SJSA1 (cell line): Measurements from ENCODE around the gene KCNS3. TPM values are rescaled to one million over a fixed set of nuclear protein-coding genes. Genes with fewer than 3 reads are reported as not detected.

Source experiments
- DNase-seq, 2 experiments: peaks; one replicate each; pipeline ENCODE4 v3.0.0-alpha.2; 2015 to 2020; ENCODE audit warnings: low spot score in 2 of 2, low read depth in 1 of 2
- H3K27ac ChIP-seq: fragments of 250-450 bp; sonication (Bioruptor Pico); 2 replicates; pipeline ENCODE4 v1.5.1; 2020; ENCODE audit warnings: mild to moderate bottlenecking, moderate library complexity
- H3K27me3 ChIP-seq: fragments of 250-450 bp; sonication (Bioruptor Pico); replicated peaks from 2 replicates; pipeline ENCODE4 v1.5.1; 2020; ENCODE audit warnings: mild to moderate bottlenecking, moderate library complexity
- H3K36me3 ChIP-seq: fragments of 250-450 bp; sonication (Bioruptor Pico); 2 replicates; pipeline ENCODE4 v1.5.1; 2020; ENCODE audit warnings: mild to moderate bottlenecking
- H3K4me1 ChIP-seq: fragments of 250-450 bp; sonication (Bioruptor Pico); replicated peaks from 2 replicates; pipeline ENCODE4 v1.6.1; 2021; ENCODE audit warnings: mild to moderate bottlenecking
- H3K4me3 ChIP-seq: fragments of 250-450 bp; sonication (Bioruptor Pico); 2 replicates; pipeline ENCODE4 v1.5.1; 2020; ENCODE audit warnings: mild to moderate bottlenecking
- H3K9me3 ChIP-seq: fragments of 250-450 bp; sonication (Bioruptor Pico); replicated peaks from 2 replicates; pipeline ENCODE4 v1.5.1; 2020; ENCODE audit warnings: mild to moderate bottlenecking
- total RNA-seq: library from RNA; depleted of rRNA; stranded (reverse); fragments of >200 nt; shearing (Covaris generic); gene quantifications from 2 replicates; pipeline ENCODE4 v1.2.3, GENCODE V29; 2014

Gene KCNS3
- total RNA-seq, 1 experiment from 2014 or later, result 35.6 TPM

- DNase-seq, result no peak
- no peaks in the 10 kb centered on the region for H3K4me1 ChIP-seq
- no peaks in the 10 kb centered on the region for H3K36me3 ChIP-seq
- no peak overlapping the region for H3K27ac ChIP-seq
- no peak overlapping the region for H3K4me3 ChIP-seq
- no peaks in the 10 kb centered on the region for H3K9me3 ChIP-seq
- H3K27me3 ChIP-seq, result no peaks in the 10 kb centered on the region
These were observed 16.1 kb downstream of the KCNS3 start for GRCh38 chr2:17894556-17894955.

- Histone ChIP-seq H3K9me3 (no peaks in the 10 kb centered on the region), H3K27me3 (no peaks in the 10 kb centered on the region), H3K36me3 (no peaks in the 10 kb centered on the region), H3K4me1 (no peaks in the 10 kb centered on the region), H3K4me3 (no peak overlapping the region), H3K27ac (no peak overlapping the region)
- no peak for DNase-seq
These were observed 21.4 kb downstream of the KCNS3 start for GRCh38 chr2:17899871-17900270.

GRCh38 chr2:17901246-17901645, 22.8 kb downstream of the KCNS3 start:
- H3K9me3 ChIP-seq, result no peaks in the 10 kb centered on the region
- H3K4me3 ChIP-seq, result no peak overlapping the region
- no peak overlapping the region for H3K27ac ChIP-seq
- no peak for DNase-seq
- no peaks in the 10 kb centered on the region for H3K4me1 ChIP-seq
- H3K36me3 ChIP-seq, result no peaks in the 10 kb centered on the region
- H3K27me3 ChIP-seq, result no peaks in the 10 kb centered on the region

- Histone ChIP-seq H3K4me1 (no peaks in the 10 kb centered on the region), H3K27ac (no peak overlapping the region), H3K4me3 (no peak overlapping the region), H3K9me3 (no peaks in the 10 kb centered on the region), H3K36me3 (no peaks in the 10 kb centered on the region), H3K27me3 (no peaks in the 10 kb centered on the region)
- DNase-seq, result no peak
These were observed 32.5 kb downstream of the KCNS3 start for GRCh38 chr2:17910980-17911379.

- Histone ChIP-seq H3K27ac (no peak overlapping the region), H3K4me3 (no peak overlapping the region), H3K36me3 (no peaks in the 10 kb centered on the region)
These were observed 33.2 kb downstream of the KCNS3 start for GRCh38 chr2:17911491-17912260.

GRCh38 chr2:17912266-17912691, 33.8 kb downstream of the KCNS3 start:
- Histone ChIP-seq H3K4me3 (no peak overlapping the region), H3K4me1 (no peaks in the 10 kb centered on the region), H3K27ac (no peak overlapping the region), H3K27me3 (no peaks in the 10 kb centered on the region), H3K9me3 (no peaks in the 10 kb centered on the region), H3K36me3 (no peaks in the 10 kb centered on the region)
- no peak for DNase-seq

More at GRCh38 chr2:17911491-17912260, 33.2 kb downstream of the KCNS3 start:
- no peaks in the 10 kb centered on the region for H3K4me1 ChIP-seq
- H3K9me3 ChIP-seq, result no peaks in the 10 kb centered on the region
- no peak for DNase-seq
- H3K27me3 ChIP-seq, result no peaks in the 10 kb centered on the region

- Histone ChIP-seq H3K27ac (no peak overlapping the region), H3K36me3 (no peaks in the 10 kb centered on the region), H3K9me3 (no peaks in the 10 kb centered on the region), H3K4me3 (no peak overlapping the region), H3K27me3 (no peaks in the 10 kb centered on the region), H3K4me1 (no peaks in the 10 kb centered on the region)
- DNase-seq, result no peak
These were observed 36.6 kb downstream of the KCNS3 start for GRCh38 chr2:17915099-17915498.

- no peak overlapping the region for H3K27ac ChIP-seq
- H3K36me3 ChIP-seq, result no peaks in the 10 kb centered on the region
- H3K9me3 ChIP-seq, result no peaks in the 10 kb centered on the region
- no peaks in the 10 kb centered on the region for H3K4me1 ChIP-seq
- no peaks in the 10 kb centered on the region for H3K27me3 ChIP-seq
- no peak overlapping the region for H3K4me3 ChIP-seq
- DNase-seq, result no peak
These were observed 37.5 kb downstream of the KCNS3 start for GRCh38 chr2:17915811-17916518.

GRCh38 chr2:17916584-17916983, 38.1 kb downstream of the KCNS3 start:
- Histone ChIP-seq H3K4me1 (no peaks in the 10 kb centered on the region), H3K27ac (no peak overlapping the region), H3K36me3 (no peaks in the 10 kb centered on the region), H3K9me3 (no peaks in the 10 kb centered on the region), H3K27me3 (no peaks in the 10 kb centered on the region), H3K4me3 (no peak overlapping the region)
- no peak for DNase-seq

- no peaks in the 10 kb centered on the region for H3K36me3 ChIP-seq
These were observed 40.3 kb downstream of the KCNS3 start for GRCh38 chr2:17918789-17919188.

GRCh38 chr2:17930773-17931172, 52.3 kb downstream of the KCNS3 start:
- no peaks in the 10 kb centered on the region for H3K36me3 ChIP-seq
- no peak for DNase-seq
- H3K27ac ChIP-seq, result no peak overlapping the region
- H3K4me1 ChIP-seq, result peaks cover 9% of the 10 kb centered on the region
- H3K4me3 ChIP-seq, result no peak overlapping the region
- H3K9me3 ChIP-seq, result no peaks in the 10 kb centered on the region
- no peaks in the 10 kb centered on the region for H3K27me3 ChIP-seq

More at GRCh38 chr2:17918789-17919188, 40.3 kb downstream of the KCNS3 start:
- Histone ChIP-seq H3K4me3 (no peak overlapping the region), H3K27ac (no peak overlapping the region), H3K27me3 (no peaks in the 10 kb centered on the region), H3K9me3 (no peaks in the 10 kb centered on the region), H3K4me1 (no peaks in the 10 kb centered on the region)
- no peak for DNase-seq

- Histone ChIP-seq H3K36me3 (no peaks in the 10 kb centered on the region), H3K27ac (no peak overlapping the region), H3K9me3 (no peaks in the 10 kb centered on the region), H3K4me1 (peaks cover 9% of the 10 kb centered on the region), H3K27me3 (no peaks in the 10 kb centered on the region), H3K4me3 (no peak overlapping the region)
- DNase-seq, result no peak
These were observed 54.8 kb downstream of the KCNS3 start for GRCh38 chr2:17933256-17933655.

- H3K36me3 ChIP-seq, result no peaks in the 10 kb centered on the region
- peak in 1 of 2 experiments; percentile 31 for DNase-seq
- no peaks in the 10 kb centered on the region for H3K9me3 ChIP-seq
- H3K4me3 ChIP-seq, result no peak overlapping the region
- H3K27ac ChIP-seq, result no peak overlapping the region
- no peaks in the 10 kb centered on the region for H3K27me3 ChIP-seq
- peaks cover 9% of the 10 kb centered on the region for H3K4me1 ChIP-seq
These were observed 56.3 kb downstream of the KCNS3 start for GRCh38 chr2:17934721-17935120.

- Histone ChIP-seq H3K4me3 (no peak overlapping the region), H3K27ac (no peak overlapping the region), H3K27me3 (no peaks in the 10 kb centered on the region), H3K36me3 (no peaks in the 10 kb centered on the region), H3K4me1 (peaks cover 9% of the 10 kb centered on the region), H3K9me3 (no peaks in the 10 kb centered on the region)
- no peak for DNase-seq
These were observed 56.9 kb downstream of the KCNS3 start for GRCh38 chr2:17935242-17935885.
